Prostate gland (tissue), 2 donors: ENCODE measurements around the gene TP53BP1.

Experiments
- CTCF ChIP-seq, 4 experiments: fragments of 200-600 bp in 2 of 4; fragments of 450-650 bp in 2 of 4; sonication (generic) in 2 of 4; IDR thresholded peaks; 1 replicate in 3 of 4; 2 replicates in 1 of 4; pipeline ENCODE4 v1.5.1; 2016 to 2019; ENCODE audit warnings: antibody characterized with exemption in 4 of 4, mild to moderate bottlenecking in 2 of 4, moderate library complexity in 2 of 4
- POLR2A ChIP-seq: fragments of 450-650 bp; IDR thresholded peaks from one replicate; pipeline ENCODE4 v1.6.1; 2016; ENCODE audit warnings: antibody characterized with exemption, mild to moderate bottlenecking

GRCh38 chr15:43412096-43412495 is 80.9 kb downstream of the TP53BP1 start:
- TF ChIP-seq CTCF (IDR thresholded peaks at IDR 0.05) (no peak), POLR2A (no peak)
